NCI-H1417 (cell line): ENCODE data around the gene SH2B3.

Experiments
- DNase-seq, 3 experiments: peaks; one replicate each; lab custom pipeline; 2025; lab: John Stamatoyannopoulos, UW

SH2B3 gene

GRCh38 chr12:111444314-111444924 is 38.7 kb downstream of the SH2B3 start:
- DNase-seq = no peak

- DNase-seq = no peak
Observed at GRCh38 chr12:111444925-111445725, 39.4 kb downstream of the SH2B3 start.

GRCh38 chr12:111445726-111446581 is 40.2 kb downstream of the SH2B3 start:
- DNase-seq = peak in 2 of 3 experiments; percentile 49 to 67

GRCh38 chr12:111446631-111447570 is 41.2 kb downstream of the SH2B3 start:
- no peak for DNase-seq

- no peak for DNase-seq
Observed at GRCh38 chr12:111447571-111448265, 42.0 kb downstream of the SH2B3 start.

- no peak for DNase-seq
Observed at GRCh38 chr12:111448266-111448830, 42.6 kb downstream of the SH2B3 start.

GRCh38 chr12:111448846-111449790 is 43.4 kb downstream of the SH2B3 start:
- DNase-seq = no peak

- DNase-seq = no peak
Observed at GRCh38 chr12:111450676-111451075, 45.0 kb downstream of the SH2B3 start.

- no peak for DNase-seq
Observed at GRCh38 chr12:111451232-111451631, 45.5 kb downstream of the SH2B3 start.

- peak; percentile 38 to 76 (median 43) for DNase-seq
Observed at GRCh38 chr12:111451649-111452129, 46.0 kb downstream of the SH2B3 start.

GRCh38 chr12:111453071-111453989 is 47.6 kb downstream of the SH2B3 start:
- DNase-seq = no peak

GRCh38 chr12:111454311-111454710 is 48.6 kb downstream of the SH2B3 start:
- DNase-seq = no peak

GRCh38 chr12:111454716-111455447 is 49.2 kb downstream of the SH2B3 start:
- no peak for DNase-seq

- DNase-seq = no peak
Observed at GRCh38 chr12:111455448-111456320, 50.0 kb downstream of the SH2B3 start.

GRCh38 chr12:111457071-111457470 is 51.3 kb downstream of the SH2B3 start:
- DNase-seq = no peak

GRCh38 chr12:111457577-111457976 is 51.9 kb downstream of the SH2B3 start:
- no peak for DNase-seq
